ENCODE results near the gene ANO7.

GRCh38 chr2:241189856-241190201 is 1.4 kb downstream of the ANO7 start:
- TF ChIP-seq EZH2 (IDR thresholded peaks at IDR 0.05) (no peak), POLR2AphosphoS5 (IDR thresholded peaks at IDR 0.05; ENCODE audit: borderline replicate concordance, low read depth, low read length) (no peak), FOXP2 (optimal IDR thresholded peaks at IDR 0.05; ENCODE audit: control extremely low read depth, extremely low read length, insufficient read depth) (no peak)

Data from SK-N-MC (cell line).